ENCODE data around the gene B9D1. TPM values are rescaled to one million over a fixed set of nuclear protein-coding genes. Genes with fewer than 3 reads are reported as not detected.

Gene B9D1
- total RNA-seq, 1 donor = 21.0 TPM

DNA sequence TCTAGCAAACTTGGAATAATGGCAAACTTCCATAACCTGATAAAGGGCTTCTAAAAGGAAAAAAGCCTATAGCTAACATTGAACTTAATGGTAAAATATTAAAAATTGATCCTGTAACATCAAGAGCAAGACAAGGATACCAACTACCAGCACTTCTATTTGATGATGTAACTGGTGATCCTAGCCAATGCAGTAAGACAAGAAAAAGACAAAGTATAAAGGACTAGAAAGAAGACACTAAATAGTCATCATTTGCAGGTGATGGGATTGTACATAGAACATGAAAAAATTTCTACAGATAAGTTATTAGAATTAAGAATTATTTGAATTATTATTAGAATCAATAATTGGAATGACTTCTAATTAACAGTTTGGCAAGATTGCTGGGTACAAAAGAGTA is 37.0 kb downstream of the B9D1 start:
- H4K20me1 ChIP-seq (ENCODE audit: insufficient read depth, low read length) = no peaks in the 10 kb centered on the region
- no peak for TF ChIP-seq CTCF (IDR thresholded peaks at IDR 0.05; ENCODE audit: extremely low read depth, low read depth, low read length)
- H3K4me1 ChIP-seq (ENCODE audit: insufficient read depth, low read length) = peaks cover 18% of the 10 kb centered on the region

DNA sequence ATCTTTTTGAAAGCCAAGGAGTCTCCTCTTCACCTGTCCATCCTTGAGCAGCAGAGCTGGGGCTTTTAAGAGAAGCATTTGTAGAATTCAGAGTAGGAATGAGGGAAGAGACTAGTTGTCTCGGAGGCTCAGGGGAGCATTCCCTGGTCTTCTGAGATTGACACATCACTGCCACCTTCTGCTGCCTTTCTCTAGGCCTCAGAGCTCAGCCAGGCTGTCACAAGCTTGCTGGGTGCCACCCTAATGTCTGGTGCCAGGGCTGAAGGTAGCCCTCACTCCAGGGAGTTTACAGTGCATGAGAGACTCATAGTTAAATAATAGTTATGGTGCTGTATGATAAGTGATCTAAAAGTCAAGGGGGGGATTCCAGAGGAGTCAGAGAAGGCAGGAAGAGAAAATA is 39.7 kb downstream of the B9D1 start:
- Histone ChIP-seq H3K4me2 (ENCODE audit: insufficient read depth, low read length) (no peak overlapping the region), H3K27me3 (ENCODE audit: insufficient read depth, low read length) (no peaks in the 10 kb centered on the region), H3K36me3 (ENCODE audit: insufficient read depth, low read length) (peaks cover 13% of the 10 kb centered on the region)

More for the DNA sequence above, 37.0 kb downstream of the B9D1 start:
- no peaks in the 10 kb centered on the region for H3K27me3 ChIP-seq (ENCODE audit: insufficient read depth, low read length)
- no peak overlapping the region for H3K4me3 ChIP-seq (ENCODE audit: insufficient read depth, low read length)
- H3K36me3 ChIP-seq (ENCODE audit: insufficient read depth, low read length) = peaks cover 13% of the 10 kb centered on the region
- no peak for DNase-seq (ENCODE audit: insufficient read length, low spot score, missing footprints)
- H3K9me3 ChIP-seq (ENCODE audit: low read depth, low read length) = no peaks in the 10 kb centered on the region
- H2AFZ ChIP-seq (ENCODE audit: low read length) = no peak overlapping the region
- no peaks in the 10 kb centered on the region for H3K79me2 ChIP-seq (ENCODE audit: insufficient read depth, low read length)
- H3K27ac ChIP-seq (ENCODE audit: low read depth, low read length) = no peak overlapping the region
- H3K4me2 ChIP-seq (ENCODE audit: insufficient read depth, low read length) = no peak overlapping the region

DNA sequence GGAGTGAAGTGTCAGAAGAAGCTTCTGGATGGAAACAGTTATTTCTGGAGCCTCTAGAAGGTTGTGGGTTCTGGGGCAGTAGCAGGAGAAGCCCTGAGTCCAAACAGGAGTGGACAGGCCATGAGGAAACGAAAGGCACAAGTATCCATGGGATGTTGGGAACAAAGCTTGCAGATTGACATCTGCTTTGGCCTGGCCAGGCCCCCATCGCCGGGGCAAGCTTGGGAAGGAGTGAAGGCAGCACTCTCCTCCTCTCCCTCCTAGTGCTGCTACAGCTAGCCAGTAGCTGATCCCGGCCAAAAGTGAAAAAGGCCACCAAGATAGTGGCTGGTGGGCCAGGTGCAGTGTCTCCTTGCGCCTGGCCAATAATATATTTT is 40.4 kb downstream of the B9D1 start:
- H3K4me2 ChIP-seq (ENCODE audit: insufficient read depth, low read length) = no peak overlapping the region
- H3K27me3 ChIP-seq (ENCODE audit: insufficient read depth, low read length) = no peaks in the 10 kb centered on the region
- no peaks in the 10 kb centered on the region for H3K79me2 ChIP-seq (ENCODE audit: insufficient read depth, low read length)
- H3K9me3 ChIP-seq (ENCODE audit: low read depth, low read length) = no peaks in the 10 kb centered on the region
- no peaks in the 10 kb centered on the region for H4K20me1 ChIP-seq (ENCODE audit: insufficient read depth, low read length)
- H2AFZ ChIP-seq (ENCODE audit: low read length) = no peak overlapping the region
- TF ChIP-seq CTCF (IDR thresholded peaks at IDR 0.05; ENCODE audit: extremely low read depth, low read depth, low read length) = no peak
- no peak overlapping the region for H3K27ac ChIP-seq (ENCODE audit: low read depth, low read length)
- H3K36me3 ChIP-seq (ENCODE audit: insufficient read depth, low read length) = peaks cover 14% of the 10 kb centered on the region
- DNase-seq (ENCODE audit: insufficient read length, low spot score, missing footprints) = no peak
- H3K4me1 ChIP-seq (ENCODE audit: insufficient read depth, low read length) = peaks cover 8% of the 10 kb centered on the region
- no peak overlapping the region for H3K4me3 ChIP-seq (ENCODE audit: insufficient read depth, low read length)

More for the DNA sequence above, 39.7 kb downstream of the B9D1 start:
- H3K9me3 ChIP-seq (ENCODE audit: low read depth, low read length) = no peaks in the 10 kb centered on the region
- no peak for TF ChIP-seq CTCF (IDR thresholded peaks at IDR 0.05; ENCODE audit: extremely low read depth, low read depth, low read length)
- no peaks in the 10 kb centered on the region for H3K79me2 ChIP-seq (ENCODE audit: insufficient read depth, low read length)
- no peaks in the 10 kb centered on the region for H4K20me1 ChIP-seq (ENCODE audit: insufficient read depth, low read length)
- H3K4me3 ChIP-seq (ENCODE audit: insufficient read depth, low read length) = no peak overlapping the region
- no peak overlapping the region for H3K27ac ChIP-seq (ENCODE audit: low read depth, low read length)
- no peak for DNase-seq (ENCODE audit: insufficient read length, low spot score, missing footprints)
- no peak overlapping the region for H2AFZ ChIP-seq (ENCODE audit: low read length)
- peaks cover 14% of the 10 kb centered on the region for H3K4me1 ChIP-seq (ENCODE audit: insufficient read depth, low read length)

DNA sequence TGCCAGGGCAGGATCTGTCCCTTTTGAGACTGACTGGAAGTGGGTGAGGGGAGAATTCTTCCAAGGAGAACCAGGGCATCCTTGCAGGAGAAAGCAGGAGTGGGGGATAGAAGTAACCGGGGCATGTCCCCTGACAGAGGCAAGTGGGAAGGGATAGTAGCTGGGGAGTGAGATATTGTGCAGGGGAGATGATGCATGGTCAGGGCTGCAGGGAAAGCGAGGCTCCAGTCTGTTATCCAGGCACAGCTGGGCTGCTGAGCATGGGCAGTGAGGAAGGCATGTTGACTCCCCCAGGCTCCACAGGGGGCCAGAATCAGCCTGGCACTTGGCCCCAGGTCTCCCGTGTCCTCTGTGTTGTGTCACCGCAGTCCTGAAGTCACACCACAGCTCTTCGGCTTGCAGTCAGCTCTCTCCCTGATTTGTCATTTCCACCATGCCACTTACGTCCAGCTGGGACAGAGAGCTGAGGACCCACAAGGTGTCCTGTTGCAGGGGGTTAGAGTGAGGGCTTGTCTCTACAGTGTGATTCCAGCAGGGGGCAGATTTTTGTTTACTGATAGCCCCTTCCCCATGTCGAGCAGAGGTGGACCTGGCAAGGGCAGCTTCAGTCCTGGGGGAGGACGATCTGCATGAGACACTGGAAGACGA is 40.9 kb downstream of the B9D1 start:
- Histone ChIP-seq H4K20me1 (ENCODE audit: insufficient read depth, low read length) (no peaks in the 10 kb centered on the region), H3K36me3 (ENCODE audit: insufficient read depth, low read length) (peaks cover 19% of the 10 kb centered on the region)
- TF ChIP-seq CTCF (IDR thresholded peaks at IDR 0.05; ENCODE audit: extremely low read depth, low read depth, low read length) = peak; percentile 19

More for the DNA sequence above, 40.9 kb downstream of the B9D1 start:
- no peaks in the 10 kb centered on the region for H3K27me3 ChIP-seq (ENCODE audit: insufficient read depth, low read length)
- H3K27ac ChIP-seq (ENCODE audit: low read depth, low read length) = no peak overlapping the region
- peaks cover 3% of the 10 kb centered on the region for H3K4me1 ChIP-seq (ENCODE audit: insufficient read depth, low read length)
- no peak for DNase-seq (ENCODE audit: insufficient read length, low spot score, missing footprints)
- H3K9me3 ChIP-seq (ENCODE audit: low read depth, low read length) = no peaks in the 10 kb centered on the region
- H3K4me3 ChIP-seq (ENCODE audit: insufficient read depth, low read length) = no peak overlapping the region
- no peak overlapping the region for H2AFZ ChIP-seq (ENCODE audit: low read length)
- no peak overlapping the region for H3K4me2 ChIP-seq (ENCODE audit: insufficient read depth, low read length)
- no peaks in the 10 kb centered on the region for H3K79me2 ChIP-seq (ENCODE audit: insufficient read depth, low read length)
